ENCODE data around the gene GRK5. TPM values are rescaled to one million over a fixed set of nuclear protein-coding genes. Genes with fewer than 3 reads are reported as not detected.

Gene GRK5
- total RNA-seq, 6 experiments from 2014 or later, result 5.9 to 11.5 (median 7.9) TPM

- Histone ChIP-seq H3K36me3 (no peaks in the 10 kb centered on the region), H3K9me3 (no peaks in the 10 kb centered on the region), H3K4me1 (peaks cover 0 to 5% (median 0%) of the 10 kb centered on the region in 4 donors), H3K27me3 (no peaks in the 10 kb centered on the region), H3K27ac (no peak overlapping the region), H3K4me3 (no peak overlapping the region)
- 80% methylated on average over 5 of the region's 5 CpGs for WGBS (ENCODE audit: insufficient coverage, low coverage, low lambda C conversion rate, missing lambda C conversion rate)
- intact Hi-C loops (cut with DNase I), result no loop called here
- no peak for ATAC-seq
- TF ChIP-seq POLR2A (IDR thresholded peaks at IDR 0.05) (no peak), CTCF (IDR thresholded peaks at IDR 0.05) (no peak)
- no peak for DNase-seq
Observed at GRCh38 chr10:119216127-119216526, 8.8 kb downstream of the GRK5 start.

GRCh38 chr10:119217401-119217800, 10.0 kb downstream of the GRK5 start:
- Histone ChIP-seq H3K4me3 (no peak overlapping the region), H3K27ac (no peak overlapping the region), H3K27me3 (no peaks in the 10 kb centered on the region), H3K9me3 (no peaks in the 10 kb centered on the region), H3K36me3 (no peaks in the 10 kb centered on the region), H3K4me1 (peaks cover 0 to 9% (median 0%) of the 10 kb centered on the region in 4 donors)
- TF ChIP-seq CTCF (IDR thresholded peaks at IDR 0.05) (no peak), POLR2A (IDR thresholded peaks at IDR 0.05) (no peak)
- DNase-seq (no peak), ATAC-seq (no peak)
- intact Hi-C loops (cut with DNase I), result no loop called here
- WGBS (ENCODE audit: insufficient coverage, low coverage, low lambda C conversion rate, missing lambda C conversion rate), result no CpG with 5 or more reads among the region's 9 CpGs

- TF ChIP-seq CTCF (IDR thresholded peaks at IDR 0.05), result no peak
- no peak for TF ChIP-seq POLR2A (IDR thresholded peaks at IDR 0.05)
- H3K4me3 ChIP-seq, result no peak overlapping the region
- no peaks in the 10 kb centered on the region for H3K27me3 ChIP-seq
- H3K9me3 ChIP-seq, result no peaks in the 10 kb centered on the region
- H3K36me3 ChIP-seq, result no peaks in the 10 kb centered on the region
- no peak overlapping the region for H3K27ac ChIP-seq
- 62% methylated on average over 4 of the region's 4 CpGs for WGBS (ENCODE audit: insufficient coverage, low coverage, low lambda C conversion rate, missing lambda C conversion rate)
- ATAC-seq, result peak in 3 of 4 donors; percentile 10 to 66 (median 26)
- DNase-seq, result no peak
- intact Hi-C loops (cut with DNase I), result no loop called here
- H3K4me1 ChIP-seq, result peaks cover 0 to 16% (median 2%) of the 10 kb centered on the region in 4 donors
Observed at GRCh38 chr10:119217991-119218490, 10.7 kb downstream of the GRK5 start.

- no peak for DNase-seq
- no peak for ATAC-seq
- H3K4me1 ChIP-seq, result peaks cover 0 to 20% (median 2%) of the 10 kb centered on the region in 4 donors
- H3K36me3 ChIP-seq, result no peaks in the 10 kb centered on the region
- intact Hi-C loops (cut with DNase I), result no loop called here
- H3K4me3 ChIP-seq, result no peak overlapping the region
- TF ChIP-seq POLR2A (IDR thresholded peaks at IDR 0.05), result no peak
- no peaks in the 10 kb centered on the region for H3K27me3 ChIP-seq
- peak overlapping the region in 1 of 3 donors; percentile 26 for H3K27ac ChIP-seq
- no peaks in the 10 kb centered on the region for H3K9me3 ChIP-seq
- 70% methylated on average over 5 of the region's 5 CpGs for WGBS (ENCODE audit: insufficient coverage, low coverage, low lambda C conversion rate, missing lambda C conversion rate)
Observed at GRCh38 chr10:119219871-119220270, 12.5 kb downstream of the GRK5 start.

GRCh38 chr10:119221201-119221600, 13.8 kb downstream of the GRK5 start:
- H3K4me3 ChIP-seq, result no peak overlapping the region
- peak overlapping the region in 2 of 3 donors; percentile 26 to 63 for H3K27ac ChIP-seq
- ATAC-seq (peak in 1 of 4 donors; percentile 11), DNase-seq (no peak)
- H3K9me3 ChIP-seq, result no peaks in the 10 kb centered on the region
- WGBS (ENCODE audit: insufficient coverage, low coverage, low lambda C conversion rate, missing lambda C conversion rate), result 67% methylated on average over 4 of the region's 4 CpGs
- no peaks in the 10 kb centered on the region for H3K36me3 ChIP-seq
- intact Hi-C loops (cut with DNase I), result no loop called here
- no peak for TF ChIP-seq POLR2A (IDR thresholded peaks at IDR 0.05)
- TF ChIP-seq CTCF (IDR thresholded peaks at IDR 0.05), result no peak
- peaks cover 0 to 20% (median 2%) of the 10 kb centered on the region in 4 donors for H3K4me1 ChIP-seq
- no peaks in the 10 kb centered on the region for H3K27me3 ChIP-seq

All from right lobe of liver (tissue), 6 donors.